Mesenteric fat pad (tissue), 1 donor: Measurements from ENCODE around the gene DCTD. TPM values are rescaled to one million over a fixed set of nuclear protein-coding genes. Genes with fewer than 3 reads are reported as not detected.

Experiments
- DNase-seq: peaks from one replicate; pipeline ENCODE4 v3.0.0-alpha.2; 2020; ENCODE audit warnings: low spot score
- total RNA-seq: library from RNA; stranded (reverse); fragmentation: NEBNext Ultra II Directional; extraction: Animal tissue kit (Norgen Biotek cat#: 25700); gene quantifications from one replicate; pipeline ENCODE4 v1.2.1, GENCODE V29; 2021
- donor health status: DM: yes; HTN: yes; CAD: no.

DCTD gene
- total RNA-seq, 1 donor from 2014 or later = 107 TPM

- DNase-seq = no peak
These were observed 22.4 kb downstream of the DCTD start for GRCh38 chr4:182894681-182895275.

GRCh38 chr4:182893474-182894080 is 23.6 kb downstream of the DCTD start:
- DNase-seq = no peak

GRCh38 chr4:182893047-182893446 is 24.1 kb downstream of the DCTD start:
- DNase-seq = no peak

- no peak for DNase-seq
These were observed 27.0 kb downstream of the DCTD start for GRCh38 chr4:182890202-182890601.

- no peak for DNase-seq
These were observed 28.3 kb downstream of the DCTD start for GRCh38 chr4:182888891-182889290.

- no peak for DNase-seq
These were observed 30.4 kb downstream of the DCTD start for GRCh38 chr4:182886768-182887167.

- no peak for DNase-seq
These were observed 31.0 kb downstream of the DCTD start for GRCh38 chr4:182886205-182886604.

GRCh38 chr4:182885738-182886077 is 31.5 kb downstream of the DCTD start:
- no peak for DNase-seq

GRCh38 chr4:182885022-182885737 is 32.0 kb downstream of the DCTD start:
- DNase-seq = no peak

GRCh38 chr4:182884040-182884439 is 33.1 kb downstream of the DCTD start:
- no peak for DNase-seq

- DNase-seq = peak; percentile 33
These were observed 33.8 kb downstream of the DCTD start for GRCh38 chr4:182883351-182883750.

- peak; percentile 75 for DNase-seq
These were observed 35.3 kb downstream of the DCTD start for GRCh38 chr4:182881914-182882313.

- peak; percentile 83 for DNase-seq
These were observed 36.5 kb downstream of the DCTD start for GRCh38 chr4:182880387-182881356.

- DNase-seq = peak; percentile 72
These were observed 37.3 kb downstream of the DCTD start for GRCh38 chr4:182879913-182880312.

GRCh38 chr4:182878633-182879495 is 38.3 kb downstream of the DCTD start:
- peak; percentile 68 for DNase-seq

GRCh38 chr4:182877326-182877883 is 39.8 kb downstream of the DCTD start:
- peak; percentile 28 for DNase-seq

- DNase-seq = peak; percentile 2
These were observed 40.8 kb downstream of the DCTD start for GRCh38 chr4:182876427-182876826.

- peak; percentile 62 for DNase-seq
These were observed 41.5 kb downstream of the DCTD start for GRCh38 chr4:182875453-182876405.

GRCh38 chr4:182874797-182875345 is 42.3 kb downstream of the DCTD start:
- peak; percentile 55 for DNase-seq
